Measurements from ENCODE around the gene SLC5A12.

DNA sequence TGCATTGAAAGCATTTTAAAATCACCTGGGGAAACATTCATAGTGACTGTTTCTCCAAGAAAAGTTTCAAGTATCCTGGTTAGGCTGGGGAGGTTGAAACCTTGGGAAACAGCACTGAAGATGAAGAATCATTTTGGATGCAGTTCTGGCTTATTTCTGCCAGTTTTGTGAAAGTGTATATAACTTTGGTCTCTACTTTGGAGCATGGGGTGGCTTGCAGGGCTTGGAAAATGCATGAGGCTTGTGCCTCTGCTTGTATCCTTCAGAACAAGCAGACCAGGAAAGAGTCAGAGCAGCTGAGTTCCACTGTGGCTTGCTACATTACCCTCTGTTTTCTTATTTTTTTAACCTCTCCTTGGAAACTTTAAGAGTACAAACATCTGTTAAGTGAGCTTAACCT is 19.5 kb downstream of the SLC5A12 start:
- TF ChIP-seq CHD2 (IDR thresholded peaks at IDR 0.05; ENCODE audit: borderline replicate concordance, low read depth, low read length) (no peak), SPI1 (IDR thresholded peaks at IDR 0.05; ENCODE audit: borderline replicate concordance, insufficient read depth, low read depth, low read length) (no peak), SUZ12 (IDR thresholded peaks at IDR 0.05; ENCODE audit: unreplicated experiment) (no peak), NFIC (IDR thresholded peaks at IDR 0.05; ENCODE audit: low read depth, low read length) (no peak), KDM1A (IDR thresholded peaks at IDR 0.05; ENCODE audit: borderline replicate concordance) (no peak), CBX5 (IDR thresholded peaks at IDR 0.05; ENCODE audit: low read depth) (no peak), YY1 (IDR thresholded peaks at IDR 0.05; ENCODE audit: low read depth, low read length) (no peak), TBL1XR1 (IDR thresholded peaks at IDR 0.05; ENCODE audit: low read depth, low read length) (no peak)
- TF ChIP-seq, protein P1, sequence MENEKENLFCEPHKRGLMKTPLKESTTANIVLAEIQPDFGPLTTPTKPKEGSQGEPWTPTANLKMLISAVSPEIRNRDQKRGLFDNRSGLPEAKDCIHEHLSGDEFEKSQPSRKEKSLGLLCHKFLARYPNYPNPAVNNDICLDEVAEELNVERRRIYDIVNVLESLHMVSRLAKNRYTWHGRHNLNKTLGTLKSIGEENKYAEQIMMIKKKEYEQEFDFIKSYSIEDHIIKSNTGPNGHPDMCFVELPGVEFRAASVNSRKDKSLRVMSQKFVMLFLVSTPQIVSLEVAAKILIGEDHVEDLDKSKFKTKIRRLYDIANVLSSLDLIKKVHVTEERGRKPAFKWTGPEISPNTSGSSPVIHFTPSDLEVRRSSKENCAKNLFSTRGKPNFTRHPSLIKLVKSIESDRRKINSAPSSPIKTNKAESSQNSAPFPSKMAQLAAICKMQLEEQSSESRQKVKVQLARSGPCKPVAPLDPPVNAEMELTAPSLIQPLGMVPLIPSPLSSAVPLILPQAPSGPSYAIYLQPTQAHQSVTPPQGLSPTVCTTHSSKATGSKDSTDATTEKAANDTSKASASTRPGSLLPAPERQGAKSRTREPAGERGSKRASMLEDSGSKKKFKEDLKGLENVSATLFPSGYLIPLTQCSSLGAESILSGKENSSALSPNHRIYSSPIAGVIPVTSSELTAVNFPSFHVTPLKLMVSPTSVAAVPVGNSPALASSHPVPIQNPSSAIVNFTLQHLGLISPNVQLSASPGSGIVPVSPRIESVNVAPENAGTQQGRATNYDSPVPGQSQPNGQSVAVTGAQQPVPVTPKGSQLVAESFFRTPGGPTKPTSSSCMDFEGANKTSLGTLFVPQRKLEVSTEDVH (IDR thresholded peaks at IDR 0.05; ENCODE audit: low read depth, partially characterized antibody), result no peak
- TF ChIP-seq, protein P2, sequence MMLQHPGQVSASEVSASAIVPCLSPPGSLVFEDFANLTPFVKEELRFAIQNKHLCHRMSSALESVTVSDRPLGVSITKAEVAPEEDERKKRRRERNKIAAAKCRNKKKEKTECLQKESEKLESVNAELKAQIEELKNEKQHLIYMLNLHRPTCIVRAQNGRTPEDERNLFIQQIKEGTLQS (IDR thresholded peaks at IDR 0.05; ENCODE audit: borderline replicate concordance, extremely low read depth, low read depth, low read length), result no peak

Measured in GM12878 (cell line).